LNCaP clone FGC (cell line): ENCODE results near the gene SRXN1.

Experiments
- DNase-seq: peaks from one replicate; pipeline ENCODE4 v3.0.0-alpha.2; 2011; ENCODE audit warnings: low read depth
- H3K4me3 ChIP-seq: 2 replicates; pipeline ENCODE4 v1.5.1; 2011; ENCODE audit warnings: mild to moderate bottlenecking, low read depth, low read length, control low read depth
- CTCF ChIP-seq: IDR thresholded peaks from 2 replicates; pipeline ENCODE4 v1.5.1; 2012; ENCODE audit warnings: mild to moderate bottlenecking; ENCODE audit not compliant: control insufficient read depth, insufficient read depth; ENCODE audit errors: extremely low read depth

The SRXN1 gene

GRCh38 chr20:675453-676314 is 22.7 kb upstream of the SRXN1 start, which contains the start of gene SCRT2:
TSS of gene SCRT2 (minus strand) at chr20:675802. CDS start at chr20:675601, 201 bp downstream.
- DNase-seq, result no peak
- H3K4me3 ChIP-seq, result 0 out of 2 replicates have a peak within 1 kb of the TSS, but pooled peaks have one; percentile 17
- no peak for TF ChIP-seq CTCF

GRCh38 chr20:675033-675452 is 22.0 kb upstream of the SRXN1 start:
- no peak overlapping the region for H3K4me3 ChIP-seq
- DNase-seq, result no peak
- TF ChIP-seq CTCF, result no peak

GRCh38 chr20:673603-674001 is 20.6 kb upstream of the SRXN1 start:
- no peak for DNase-seq
- TF ChIP-seq CTCF, result no peak
- no peak overlapping the region for H3K4me3 ChIP-seq

GRCh38 chr20:672963-673602 is 20.1 kb upstream of the SRXN1 start:
- DNase-seq, result no peak
- H3K4me3 ChIP-seq, result no peak overlapping the region
- TF ChIP-seq CTCF, result 0 out of 2 replicates have a peak, but pooled peaks have one; percentile 19

GRCh38 chr20:671252-672030 is 18.4 kb upstream of the SRXN1 start:
- no peak for TF ChIP-seq CTCF
- DNase-seq, result no peak
- no peak overlapping the region for H3K4me3 ChIP-seq

- no peak for TF ChIP-seq CTCF
- DNase-seq, result no peak
- H3K4me3 ChIP-seq, result no peak overlapping the region
Measured at GRCh38 chr20:669573-669972, 16.6 kb upstream of the SRXN1 start.
